Measurements from ENCODE around the gene SERPIND1. TPM values are rescaled to one million over a fixed set of nuclear protein-coding genes. Genes with fewer than 3 reads are reported as not detected.
"Not testable (repeated sequence)": the region's sequence is repeated elsewhere in the genome, so short reads cannot be mapped to it uniquely, and the experiment has no call there.

SERPIND1 gene
- total RNA-seq, 2 donors from 2014 or later = not detected

DNA sequence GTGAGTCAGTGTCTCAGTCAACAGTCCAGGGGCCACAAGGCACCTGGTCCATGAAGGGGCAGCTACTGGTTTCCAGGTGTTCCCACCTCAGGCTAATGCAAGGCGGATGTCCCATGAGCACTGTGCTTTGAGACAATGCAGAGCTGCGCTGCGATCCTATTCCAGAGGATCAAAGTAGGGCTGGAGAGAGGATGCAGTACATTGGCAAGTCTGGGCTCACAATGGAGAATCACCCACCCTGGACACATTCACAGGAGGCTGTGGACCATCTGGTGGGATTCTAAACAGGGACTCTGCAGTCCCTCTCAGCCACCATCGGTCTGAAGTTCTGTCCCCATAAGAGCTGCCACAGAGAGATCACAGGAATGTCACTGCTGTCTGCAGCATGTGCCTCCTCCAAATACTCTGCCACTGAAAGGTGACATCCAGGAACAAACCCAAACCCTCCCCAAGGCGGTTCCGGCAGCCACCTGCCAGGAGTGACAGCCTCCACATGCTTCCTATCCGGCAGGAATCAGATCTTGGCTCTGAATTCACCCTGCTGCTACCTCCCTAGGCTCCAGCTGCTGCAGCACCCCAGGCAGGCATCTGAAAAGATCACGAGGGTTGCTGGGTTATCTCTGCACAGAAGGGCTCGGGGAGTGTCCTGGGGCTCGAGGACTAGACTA is 45.3 kb upstream of the SERPIND1 start:
- DNase-seq (ENCODE audit: low spot score) = no peak
- intact Hi-C loops (cut with DNase I) = no loop called here
- Histone ChIP-seq H3K4me1 (replicated peaks) (no peaks in the 10 kb centered on the region), H3K9me3 (no peaks in the 10 kb centered on the region), H3K36me3 (peaks cover 0 to 10% of the 10 kb centered on the region in 2 donors), H3K27me3 (replicated peaks; ENCODE audit: insufficient read depth) (no peaks in the 10 kb centered on the region), H3K27ac (no peak overlapping the region), H3K4me3 (no peak overlapping the region)
- no peak for TF ChIP-seq POLR2AphosphoS5 (IDR thresholded peaks at IDR 0.05)
- TF ChIP-seq, protein P1, sequence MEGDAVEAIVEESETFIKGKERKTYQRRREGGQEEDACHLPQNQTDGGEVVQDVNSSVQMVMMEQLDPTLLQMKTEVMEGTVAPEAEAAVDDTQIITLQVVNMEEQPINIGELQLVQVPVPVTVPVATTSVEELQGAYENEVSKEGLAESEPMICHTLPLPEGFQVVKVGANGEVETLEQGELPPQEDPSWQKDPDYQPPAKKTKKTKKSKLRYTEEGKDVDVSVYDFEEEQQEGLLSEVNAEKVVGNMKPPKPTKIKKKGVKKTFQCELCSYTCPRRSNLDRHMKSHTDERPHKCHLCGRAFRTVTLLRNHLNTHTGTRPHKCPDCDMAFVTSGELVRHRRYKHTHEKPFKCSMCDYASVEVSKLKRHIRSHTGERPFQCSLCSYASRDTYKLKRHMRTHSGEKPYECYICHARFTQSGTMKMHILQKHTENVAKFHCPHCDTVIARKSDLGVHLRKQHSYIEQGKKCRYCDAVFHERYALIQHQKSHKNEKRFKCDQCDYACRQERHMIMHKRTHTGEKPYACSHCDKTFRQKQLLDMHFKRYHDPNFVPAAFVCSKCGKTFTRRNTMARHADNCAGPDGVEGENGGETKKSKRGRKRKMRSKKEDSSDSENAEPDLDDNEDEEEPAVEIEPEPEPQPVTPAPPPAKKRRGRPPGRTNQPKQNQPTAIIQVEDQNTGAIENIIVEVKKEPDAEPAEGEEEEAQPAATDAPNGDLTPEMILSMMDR (IDR thresholded peaks at IDR 0.05) = no peak
- no peak for TF ChIP-seq POLR2A (IDR thresholded peaks at IDR 0.05)
- 75% methylated on average over 10 of the region's 10 CpGs for WGBS

GRCh38 chr22:20729194-20729593 is 44.7 kb upstream of the SERPIND1 start:
- no peaks in the 10 kb centered on the region for H3K9me3 ChIP-seq
- H3K36me3 ChIP-seq = peaks cover 0 to 10% of the 10 kb centered on the region in 2 donors
- no peak overlapping the region for H3K27ac ChIP-seq
- H3K27me3 ChIP-seq (replicated peaks; ENCODE audit: insufficient read depth) = no peaks in the 10 kb centered on the region
- no peaks in the 10 kb centered on the region for H3K4me1 ChIP-seq (replicated peaks)
- intact Hi-C loops (cut with DNase I) = no loop called here
- TF ChIP-seq POLR2AphosphoS5 (IDR thresholded peaks at IDR 0.05) = no peak
- no peak for TF ChIP-seq POLR2A (IDR thresholded peaks at IDR 0.05)
- TF ChIP-seq, protein P1 (IDR thresholded peaks at IDR 0.05) = no peak
- 89% methylated on average over 10 of the region's 13 CpGs for WGBS
- DNase-seq (ENCODE audit: low spot score) = no peak
- no peak overlapping the region for H3K4me3 ChIP-seq

DNA sequence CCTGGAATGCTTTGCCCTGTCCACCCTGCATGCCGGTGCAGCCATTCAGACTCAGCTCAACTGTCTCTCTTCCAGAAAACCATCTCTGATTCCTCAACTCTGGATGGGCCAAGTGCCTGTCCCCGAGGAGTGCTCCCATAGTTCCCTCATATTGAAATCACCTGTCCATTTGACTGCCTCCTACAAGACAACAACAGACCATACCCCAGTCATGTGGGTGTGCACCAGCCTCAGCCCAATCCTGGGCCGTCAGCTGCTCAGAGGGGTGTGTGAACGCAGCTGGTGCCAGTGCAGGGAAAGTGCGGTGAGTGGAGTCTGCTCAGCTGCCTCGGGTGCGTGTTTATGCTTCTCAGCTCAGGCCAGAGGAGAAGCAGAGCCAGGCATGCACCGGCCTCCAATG is 41.5 kb upstream of the SERPIND1 start:
- intact Hi-C loops (cut with DNase I); H3K4me1 ChIP-seq (replicated peaks); H3K9me3 ChIP-seq; H3K27ac ChIP-seq; H3K36me3 ChIP-seq; H3K4me3 ChIP-seq; H3K27me3 ChIP-seq (replicated peaks; ENCODE audit: insufficient read depth); DNase-seq (ENCODE audit: low spot score): not testable (repeated sequence)
- 91% methylated on average over 8 of the region's 8 CpGs for WGBS

GRCh38 chr22:20735356-20736162 is 38.4 kb upstream of the SERPIND1 start:
- H3K9me3 ChIP-seq; H3K4me3 ChIP-seq; intact Hi-C loops (cut with DNase I); DNase-seq (ENCODE audit: low spot score); H3K36me3 ChIP-seq; H3K27ac ChIP-seq; H3K4me1 ChIP-seq (replicated peaks); H3K27me3 ChIP-seq (replicated peaks; ENCODE audit: insufficient read depth): not testable (repeated sequence)
- WGBS = 84% methylated on average over 9 of the region's 15 CpGs

DNA sequence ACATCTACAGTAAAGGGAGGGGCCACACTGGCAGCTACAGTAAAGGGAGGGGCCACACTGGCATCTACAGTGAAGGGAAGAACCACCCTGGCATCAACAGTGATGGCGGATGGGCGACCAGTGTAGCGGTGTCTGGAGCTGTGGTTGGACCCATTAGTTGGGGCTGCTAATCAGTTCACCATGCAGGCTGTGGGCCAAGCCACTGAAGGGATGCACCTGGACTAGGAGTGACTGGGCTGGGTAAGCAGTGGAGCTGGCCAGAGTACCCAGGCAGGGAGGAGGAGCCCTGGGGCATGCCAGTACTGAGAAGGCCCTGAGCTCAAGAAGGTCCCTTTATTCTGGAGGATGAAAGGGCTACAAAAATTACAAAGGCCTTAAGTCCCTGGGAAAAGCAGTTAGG is 37.0 kb upstream of the SERPIND1 start:
- DNase-seq (ENCODE audit: low spot score); H3K4me1 ChIP-seq (replicated peaks); H3K36me3 ChIP-seq; H3K9me3 ChIP-seq; intact Hi-C loops (cut with DNase I); H3K4me3 ChIP-seq; H3K27me3 ChIP-seq (replicated peaks; ENCODE audit: insufficient read depth); H3K27ac ChIP-seq: not testable (repeated sequence)
- WGBS = 78% methylated on average over 3 of the region's 3 CpGs

DNA sequence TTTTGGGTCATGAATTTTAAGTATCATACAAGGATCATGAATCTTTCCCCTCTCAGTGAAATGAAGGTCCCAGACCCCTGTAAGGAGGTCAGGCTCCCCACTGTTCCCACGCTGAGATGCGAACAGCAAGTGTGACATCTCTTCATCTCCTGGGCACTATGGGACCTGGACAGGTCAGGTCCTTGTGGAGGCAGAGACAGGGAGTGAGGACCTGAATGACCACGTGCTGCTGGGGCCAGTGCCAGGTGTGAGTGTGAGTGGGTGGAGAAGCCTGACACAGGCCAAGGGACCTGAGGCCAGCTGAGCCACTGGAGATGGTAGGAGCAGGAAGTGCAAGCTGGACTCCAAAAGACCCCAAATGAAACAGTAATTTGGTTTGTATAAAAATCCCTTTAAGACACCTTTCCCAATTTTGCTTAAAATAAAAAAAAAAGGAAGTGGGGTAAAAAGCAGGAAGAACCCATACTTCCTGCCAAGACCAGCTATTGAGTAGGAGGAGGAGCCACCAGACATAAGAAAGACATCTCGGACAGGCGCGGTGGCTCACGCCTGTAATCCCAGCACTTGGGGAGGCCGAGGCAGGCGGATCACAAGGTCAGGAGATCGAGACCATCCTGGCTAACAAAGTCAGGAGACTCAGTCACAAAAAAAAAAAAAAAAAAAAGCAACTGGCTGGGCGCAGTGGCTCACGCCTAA is 35.4 kb upstream of the SERPIND1 start:
- Histone ChIP-seq H3K4me1 (replicated peaks) (no peaks in the 10 kb centered on the region), H3K4me3 (no peak overlapping the region), H3K27me3 (replicated peaks; ENCODE audit: insufficient read depth) (no peaks in the 10 kb centered on the region), H3K36me3 (no peaks in the 10 kb centered on the region), H3K9me3 (no peaks in the 10 kb centered on the region), H3K27ac (no peak overlapping the region)
- no peak for TF ChIP-seq POLR2A (IDR thresholded peaks at IDR 0.05)
- TF ChIP-seq POLR2AphosphoS5 (IDR thresholded peaks at IDR 0.05) = no peak
- TF ChIP-seq, protein P1 (IDR thresholded peaks at IDR 0.05) = no peak
- WGBS = 89% methylated on average over 12 of the region's 12 CpGs
- intact Hi-C loops (cut with DNase I) = no loop called here
- DNase-seq (ENCODE audit: low spot score) = no peak

All from prostate gland (tissue), 2 donors.